Measurements from ENCODE around the gene PRDX2.

Gene PRDX2

GRCh38 chr19:12815088-12815487 is 13.5 kb upstream of the PRDX2 start:
- no peak overlapping the region for H3K27ac ChIP-seq
- no peak for TF ChIP-seq CTCF (IDR thresholded peaks at IDR 0.05)
- TF ChIP-seq ZFX (IDR thresholded peaks at IDR 0.05; ENCODE audit: borderline replicate concordance) = no peak

- H3K27ac ChIP-seq = peak within 1 kb of the TSS; percentile 75
- TF ChIP-seq ZFX (IDR thresholded peaks at IDR 0.05; ENCODE audit: borderline replicate concordance) (no peak), CTCF (IDR thresholded peaks at IDR 0.05) (no peak)
Measured at GRCh38 chr19:12806242-12807081, 4.9 kb upstream of the PRDX2 start, which contains the start of gene RNASEH2A. RNASEH2A (plus strand) TSS chr19:12806584; CDS start chr19:12806674, 90 bp downstream.

GRCh38 chr19:12804051-12804450 is 2.5 kb upstream of the PRDX2 start:
- H3K27ac ChIP-seq = no peak overlapping the region
- TF ChIP-seq ZFX (IDR thresholded peaks at IDR 0.05; ENCODE audit: borderline replicate concordance) = no peak
- no peak for TF ChIP-seq CTCF (IDR thresholded peaks at IDR 0.05)

- TF ChIP-seq ZFX (IDR thresholded peaks at IDR 0.05; ENCODE audit: borderline replicate concordance) (no peak), CTCF (IDR thresholded peaks at IDR 0.05) (no peak)
- peak overlapping the region; percentile 85 for H3K27ac ChIP-seq
Measured at GRCh38 chr19:12802267-12803106, 887 bp upstream of the PRDX2 start.

GRCh38 chr19:12800923-12801465 is 606 bp downstream of the PRDX2 start:
- peak overlapping the region; percentile 85 for H3K27ac ChIP-seq
- no peak for TF ChIP-seq ZFX (IDR thresholded peaks at IDR 0.05; ENCODE audit: borderline replicate concordance)
- no peak for TF ChIP-seq CTCF (IDR thresholded peaks at IDR 0.05)

GRCh38 chr19:12800466-12800770 is 1.2 kb downstream of the PRDX2 start:
- H3K27ac ChIP-seq = peak overlapping the region; percentile 85
- TF ChIP-seq CTCF (IDR thresholded peaks at IDR 0.05) (no peak), ZFX (IDR thresholded peaks at IDR 0.05; ENCODE audit: borderline replicate concordance) (no peak)
